ENCODE data around the gene SLC25A13. TPM values are rescaled to one million over a fixed set of nuclear protein-coding genes. Genes with fewer than 3 reads are reported as not detected.

SLC25A13 gene
- total and polyA plus RNA-seq, 2 of the 13 experiments (the other 11 are each of a cell fraction or from before 2014, with no cell fraction given) = 36.2 to 84.9 TPM

- POLR2A ChIA-PET = no interaction called here
- Histone ChIP-seq H3K27ac (ENCODE audit: extremely low read length, insufficient read depth, low read length) (no peak overlapping the region), H3K27me3 (ENCODE audit: control insufficient read depth in 1 of 2, insufficient read depth in 2 of 2, low read length in 2 of 2) (no peaks in the 10 kb centered on the region), H4K20me1 (ENCODE audit: insufficient read depth, low read length) (no peaks in the 10 kb centered on the region), H2AFZ (ENCODE audit: low read length) (no peak overlapping the region), H3K79me2 (ENCODE audit: insufficient read depth, low read length) (no peaks in the 10 kb centered on the region), H3K9me3 (ENCODE audit: low read length) (no peaks in the 10 kb centered on the region), H3K36me3 (replicated peaks in 1 of 2; ENCODE audit: control insufficient read depth in 1 of 2, insufficient read depth in 2 of 2, low read length in 2 of 2) (peaks cover 7 to 21% of the 10 kb centered on the region in 2 experiments), H3K9ac (ENCODE audit: insufficient read depth, low read depth, low read length) (no peak overlapping the region), H3K4me1 (ENCODE audit: insufficient read depth, low read length) (no peaks in the 10 kb centered on the region), H3K4me3 (replicated peaks in 1 of 3; ENCODE audit: insufficient read depth in 1 of 3, low read depth in 2 of 3, low read length in 3 of 3) (no peak overlapping the region), H3K4me2 (ENCODE audit: low read depth, low read length) (no peak overlapping the region)
- in situ Hi-C loops (cut with HindIII; ENCODE audit: extremely low pct_ligation_motif_present, low pct_unique_long_range_greater_than_20kb) (no loop called here), intact Hi-C loops (cut with micrococcal nuclease; ENCODE audit: unreplicated experiment) (no loop called here)
- FAIRE-seq (no peak), DNase-seq (ENCODE audit: low spot score) (no peak), ATAC-seq (no peak)
- no TSS peak for BruUV-seq (replicated peaks)
- 89% methylated on average over 2 of the region's 2 CpGs for WGBS (ENCODE audit: low lambda C conversion rate)
- CTCF ChIA-PET (ENCODE audit: low intra/inter-chr PET ratio, low total read pairs) = no interaction called here
- TF ChIP-seq MATR3 (CRISPR knock-in tag; IDR thresholded peaks at IDR 0.05) = no peak
These were observed 201.3 kb downstream of the SLC25A13 start for GRCh38 chr7:96120445-96121225.

GRCh38 chr7:96118449-96119001, 203.4 kb downstream of the SLC25A13 start:
- DNase-seq (ENCODE audit: low spot score) (no peak), ATAC-seq (peak; percentile 46), FAIRE-seq (no peak)
- 95% methylated on average over 13 of the region's 13 CpGs for WGBS (ENCODE audit: low lambda C conversion rate)
- Histone ChIP-seq H3K9me3 (ENCODE audit: low read length) (peaks cover 6% of the 10 kb centered on the region; the same call in 1 of the 2 replicates), H3K4me3 (replicated peaks in 1 of 3; ENCODE audit: insufficient read depth in 1 of 3, low read depth in 2 of 3, low read length in 3 of 3) (no peak overlapping the region), H3K79me2 (ENCODE audit: insufficient read depth, low read length) (no peaks in the 10 kb centered on the region), H3K27ac (ENCODE audit: extremely low read length, insufficient read depth, low read length) (no peak overlapping the region), H2AFZ (ENCODE audit: low read length) (no peak overlapping the region), H4K20me1 (ENCODE audit: insufficient read depth, low read length) (no peaks in the 10 kb centered on the region), H3K4me1 (ENCODE audit: insufficient read depth, low read length) (no peaks in the 10 kb centered on the region), H3K4me2 (ENCODE audit: low read depth, low read length) (no peak overlapping the region), H3K36me3 (replicated peaks in 1 of 2; ENCODE audit: control insufficient read depth in 1 of 2, insufficient read depth in 2 of 2, low read length in 2 of 2) (peaks cover 5 to 17% of the 10 kb centered on the region in 2 experiments), H3K27me3 (ENCODE audit: control insufficient read depth in 1 of 2, insufficient read depth in 2 of 2, low read length in 2 of 2) (no peaks in the 10 kb centered on the region), H3K9ac (ENCODE audit: insufficient read depth, low read depth, low read length) (no peak overlapping the region)
- TF ChIP-seq AGO2 (optimal IDR thresholded peaks at IDR 0.05; ENCODE audit: low read depth, low read length) = peak; percentile 40
- TF ChIP-seq ZNF556 (CRISPR knock-in tag; IDR thresholded peaks at IDR 0.05; ENCODE audit: borderline replicate concordance) = no peak
- peak; percentile 8; the same call in 1 of the 2 replicates for TF ChIP-seq POLR2AphosphoS5 (IDR thresholded peaks at IDR 0.05; ENCODE audit: low read depth, low read length)
- TF ChIP-seq E2F1 (CRISPR knock-in tag; IDR thresholded peaks at IDR 0.05) = no peak
- TF ChIP-seq ZFP82 (CRISPR knock-in tag; IDR thresholded peaks at IDR 0.05; ENCODE audit: borderline replicate concordance) = no peak
- peak; percentile 40 for TF ChIP-seq RBM22 (optimal IDR thresholded peaks at IDR 0.05; ENCODE audit: low read length)
- TF ChIP-seq ZNF230 (CRISPR knock-in tag; IDR thresholded peaks at IDR 0.05) = no peak
- ChIA-PET CTCF (ENCODE audit: low intra/inter-chr PET ratio, low total read pairs) (no interaction called here), POLR2A (no interaction called here)
- in situ Hi-C loops (cut with HindIII; ENCODE audit: extremely low pct_ligation_motif_present, low pct_unique_long_range_greater_than_20kb) (no loop called here), intact Hi-C loops (cut with micrococcal nuclease; ENCODE audit: unreplicated experiment) (no loop called here)
- BruUV-seq (replicated peaks) = no TSS peak
